ENCODE measurements around the gene LITAF.
A peak's percentile ranks its signal among the peaks of the same experiment; 100 is the strongest.
"Not testable (repeated sequence)": the region's sequence is repeated elsewhere in the genome, so short reads cannot be mapped to it uniquely, and the experiment has no call there.

LITAF gene

DNA sequence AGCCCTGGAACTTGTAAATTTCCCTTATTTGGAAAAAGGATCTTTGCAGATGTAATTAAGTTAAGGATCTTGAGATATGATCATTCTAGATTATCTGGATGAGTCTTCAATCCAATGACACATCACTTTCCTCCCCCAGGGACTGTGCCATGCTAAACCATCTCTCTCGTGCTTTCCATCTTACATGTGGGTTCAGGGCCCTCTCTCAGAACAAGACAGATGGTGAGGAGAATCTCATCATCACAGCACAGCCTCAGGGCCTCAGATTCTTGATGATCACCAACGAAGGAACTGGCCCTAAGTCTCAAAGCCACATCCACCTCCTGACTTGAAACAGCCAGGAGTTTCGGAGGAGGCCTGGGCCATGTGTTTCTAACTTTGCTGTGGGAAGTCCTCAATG, 78.7 kb downstream of the LITAF start:
- H3K4me2 ChIP-seq (ENCODE audit: low read depth, low read length, poor library complexity, severe bottlenecking): no peak overlapping the region
- H3K4me3 ChIP-seq (ENCODE audit: insufficient read depth, low read length, poor library complexity, severe bottlenecking): no peak overlapping the region
- no peaks in the 10 kb centered on the region for H3K9me3 ChIP-seq (ENCODE audit: insufficient read depth, low read length)
- no peaks in the 10 kb centered on the region for H3F3A ChIP-seq (ENCODE audit: insufficient read depth)
- no peaks in the 10 kb centered on the region for H3K36me3 ChIP-seq (ENCODE audit: low read length)
- no peaks in the 10 kb centered on the region for H3K79me2 ChIP-seq (ENCODE audit: insufficient read depth, low read length)
- no peaks in the 10 kb centered on the region for H4K20me1 ChIP-seq (ENCODE audit: low read depth, low read length)
- no peak overlapping the region for H2AFZ ChIP-seq (ENCODE audit: low read depth, low read length, severe bottlenecking)
- TF ChIP-seq EZH2phosphoT487 (conservative IDR thresholded peaks at IDR 0.05; ENCODE audit: low read length): no peak
- no peaks in the 10 kb centered on the region for H3K9me2 ChIP-seq (replicated peaks; ENCODE audit: insufficient read depth, low read length)
- H3K27me3 ChIP-seq (ENCODE audit: low read length): no peaks in the 10 kb centered on the region
- H3K27ac ChIP-seq (ENCODE audit: low read depth, low read length): no peak overlapping the region
- H3K9ac ChIP-seq (ENCODE audit: low read length): no peak overlapping the region

- no peak overlapping the region for H3K4me2 ChIP-seq (ENCODE audit: low read depth, low read length, poor library complexity, severe bottlenecking)
- no peak overlapping the region for H3K27ac ChIP-seq (ENCODE audit: low read depth, low read length)
- TF ChIP-seq EZH2phosphoT487 (conservative IDR thresholded peaks at IDR 0.05; ENCODE audit: low read length) (no peak), CTCF (IDR thresholded peaks at IDR 0.05; ENCODE audit: insufficient read depth, low read length, poor library complexity, severe bottlenecking) (no peak)
- H3K27me3 ChIP-seq (ENCODE audit: low read length): no peaks in the 10 kb centered on the region
- no peak overlapping the region for H3K4me3 ChIP-seq (ENCODE audit: insufficient read depth, low read length, poor library complexity, severe bottlenecking)
- no peaks in the 10 kb centered on the region for H3K9me3 ChIP-seq (ENCODE audit: insufficient read depth, low read length)
- no peaks in the 10 kb centered on the region for H3F3A ChIP-seq (ENCODE audit: insufficient read depth)
- no peak overlapping the region for H2AFZ ChIP-seq (ENCODE audit: low read depth, low read length, severe bottlenecking)
- no peaks in the 10 kb centered on the region for H3K9me2 ChIP-seq (replicated peaks; ENCODE audit: insufficient read depth, low read length)
- H4K20me1 ChIP-seq (ENCODE audit: low read depth, low read length): no peaks in the 10 kb centered on the region
- H3K9ac ChIP-seq (ENCODE audit: low read length): no peak overlapping the region
- H3K36me3 ChIP-seq (ENCODE audit: low read length): no peaks in the 10 kb centered on the region
- no peaks in the 10 kb centered on the region for H3K79me2 ChIP-seq (ENCODE audit: insufficient read depth, low read length)
These were observed 79.4 kb downstream of the LITAF start for GRCh38 chr16:11507350-11507749.

DNA sequence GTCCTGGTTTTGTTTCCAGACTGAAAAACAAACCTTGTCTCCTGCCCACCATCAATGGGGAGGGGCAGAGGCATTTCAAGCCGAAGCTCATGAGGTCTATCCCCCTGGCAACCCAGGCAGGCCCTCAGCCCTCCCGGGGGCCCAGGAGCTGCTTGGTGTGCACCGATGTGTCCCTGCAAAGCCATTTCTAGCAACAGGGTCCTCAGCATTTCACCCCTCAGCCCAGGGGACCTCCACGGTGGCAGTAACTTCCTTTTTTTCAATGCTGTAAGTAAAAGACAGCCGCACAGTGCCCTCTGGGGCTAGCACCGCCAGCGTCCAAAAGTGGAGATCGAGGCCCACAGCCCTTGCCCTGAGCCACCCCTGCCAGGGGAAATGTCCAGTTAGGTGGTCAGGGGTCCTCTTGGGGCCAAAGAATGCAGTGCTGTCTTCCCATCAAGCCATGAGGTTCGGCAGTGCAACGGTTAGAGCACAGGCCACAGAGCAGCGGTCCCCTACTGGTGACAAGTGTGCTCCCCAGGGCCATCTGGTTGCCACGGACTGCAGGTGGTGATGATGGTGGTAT, 79.9 kb downstream of the LITAF start:
- Histone ChIP-seq H2AFZ (ENCODE audit: low read depth, low read length, severe bottlenecking) (no peak overlapping the region), H3K4me3 (ENCODE audit: insufficient read depth, low read length, poor library complexity, severe bottlenecking) (no peak overlapping the region), H3K27me3 (ENCODE audit: low read length) (no peaks in the 10 kb centered on the region), H3K9me2 (replicated peaks; ENCODE audit: insufficient read depth, low read length) (no peaks in the 10 kb centered on the region), H3K79me2 (ENCODE audit: insufficient read depth, low read length) (no peaks in the 10 kb centered on the region), H3K36me3 (ENCODE audit: low read length) (no peaks in the 10 kb centered on the region), H3K4me2 (ENCODE audit: low read depth, low read length, poor library complexity, severe bottlenecking) (no peak overlapping the region), H3K27ac (ENCODE audit: low read depth, low read length) (no peak overlapping the region), H3K9ac (ENCODE audit: low read length) (no peak overlapping the region), H4K20me1 (ENCODE audit: low read depth, low read length) (no peaks in the 10 kb centered on the region), H3F3A (ENCODE audit: insufficient read depth) (no peaks in the 10 kb centered on the region), H3K9me3 (ENCODE audit: insufficient read depth, low read length) (no peaks in the 10 kb centered on the region)
- peak; percentile 18 for TF ChIP-seq CTCF (IDR thresholded peaks at IDR 0.05; ENCODE audit: insufficient read depth, low read length, poor library complexity, severe bottlenecking)
- no peak for TF ChIP-seq EZH2phosphoT487 (conservative IDR thresholded peaks at IDR 0.05; ENCODE audit: low read length)

DNA sequence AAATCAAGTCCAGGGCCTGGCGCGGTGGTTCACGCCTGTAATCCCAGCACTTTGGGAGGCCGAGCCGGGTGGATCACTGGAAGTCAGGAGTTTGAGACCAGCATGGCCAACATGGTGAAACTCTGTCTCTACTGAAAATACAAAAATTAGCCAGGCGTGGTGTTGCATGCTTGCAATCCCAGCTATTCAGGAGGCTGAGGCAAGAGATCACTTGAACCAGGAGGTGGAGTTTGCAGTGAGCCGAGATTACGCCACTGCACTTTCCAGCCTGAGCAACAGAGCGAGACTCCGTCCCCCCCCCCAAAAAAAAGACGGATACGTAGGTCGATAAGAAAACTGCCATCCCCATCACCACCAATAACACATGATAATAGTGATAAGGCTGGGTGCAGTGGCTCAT, 82.5 kb downstream of the LITAF start:
- H4K20me1 ChIP-seq (ENCODE audit: low read depth, low read length); H3F3A ChIP-seq (ENCODE audit: insufficient read depth); H3K9me2 ChIP-seq (replicated peaks; ENCODE audit: insufficient read depth, low read length); H3K27me3 ChIP-seq (ENCODE audit: low read length); H3K36me3 ChIP-seq (ENCODE audit: low read length); H2AFZ ChIP-seq (ENCODE audit: low read depth, low read length, severe bottlenecking); H3K9ac ChIP-seq (ENCODE audit: low read length); H3K4me3 ChIP-seq (ENCODE audit: insufficient read depth, low read length, poor library complexity, severe bottlenecking); H3K79me2 ChIP-seq (ENCODE audit: insufficient read depth, low read length); H3K4me2 ChIP-seq (ENCODE audit: low read depth, low read length, poor library complexity, severe bottlenecking); H3K9me3 ChIP-seq (ENCODE audit: insufficient read depth, low read length); H3K27ac ChIP-seq (ENCODE audit: low read depth, low read length): not testable (repeated sequence)

Measured in SU-DHL-6 (cell line).